OCI-LY7 (cell line): Measurements from ENCODE around the gene ZSWIM9. TPM values are rescaled to one million over a fixed set of nuclear protein-coding genes. Genes with fewer than 3 reads are reported as not detected.
"Not testable (repeated sequence)": the region's sequence is repeated elsewhere in the genome, so short reads cannot be mapped to it uniquely, and the experiment has no call there.

Experiments used
- BruUV-seq: library from RNA; stranded (reverse); fragments of 400-500 nt; replicated peaks from 2 replicates; lab custom pipeline; 2021; lab: Mats Ljungman, UMichigan
- CTCF ChIA-PET: fragments of 300-600 bp; sonication (Branson Sonifier 250); formaldehyde crosslinking; loops from one replicate; lab custom pipeline; 2022; ENCODE audit warnings: antibody characterized with exemption; ENCODE audit not compliant: unreplicated experiment; lab: Charles Lee
- POLR2A ChIA-PET: fragments of 300-600 bp; sonication (Branson Sonifier 250); formaldehyde crosslinking; loops from one replicate; lab custom pipeline; 2022; ENCODE audit warnings: antibody characterized with exemption; lab: Charles Lee
- DNase-seq: peaks from one replicate; pipeline ENCODE4 v3.0.0-alpha.2; 2015; ENCODE audit warnings: low spot score
- H2AFZ ChIP-seq: fragments of 200-600 bp; sonication (generic), shearing (Covaris generic); 2 replicates; pipeline ENCODE4 v1.6.1; 2014; ENCODE audit warnings: mild to moderate bottlenecking, antibody characterized with exemption, low read length, moderate library complexity
- H3K27ac ChIP-seq: fragments of 200-600 bp; sonication (generic); 2 replicates; pipeline ENCODE4 v1.5.1; 2014; ENCODE audit warnings: mixed run types, low read depth, mild to moderate bottlenecking, moderate library complexity, low read length, inconsistent platforms; ENCODE audit not compliant: poor library complexity, severe bottlenecking
- H3K36me3 ChIP-seq: fragments of 200-600 bp; sonication (generic); 2 replicates; pipeline ENCODE4 v1.6.1; 2014; ENCODE audit warnings: mild to moderate bottlenecking, antibody characterized with exemption, low read length, moderate library complexity, mixed read lengths; ENCODE audit not compliant: insufficient read depth
- H3K4me1 ChIP-seq: fragments of 200-600 bp; sonication (generic); 2 replicates; pipeline ENCODE4 v1.5.1; 2014; ENCODE audit warnings: mild to moderate bottlenecking, low read length; ENCODE audit not compliant: insufficient read depth, poor library complexity, severe bottlenecking
- H3K4me2 ChIP-seq: fragments of 200-600 bp; sonication (generic); 2 replicates; pipeline ENCODE4 v1.6.1; 2014; ENCODE audit warnings: mild to moderate bottlenecking, low read length
- H3K4me3 ChIP-seq: fragments of 200-600 bp; sonication (generic); 2 replicates; pipeline ENCODE4 v1.5.1; 2014; ENCODE audit warnings: mild to moderate bottlenecking, low read depth, low read length; ENCODE audit not compliant: poor library complexity, severe bottlenecking
- H3K79me2 ChIP-seq: fragments of 200-600 bp; sonication (generic); 2 replicates; pipeline ENCODE4 v1.6.1; 2016; ENCODE audit warnings: low read depth, mild to moderate bottlenecking, low read length, moderate library complexity, mixed read lengths; ENCODE audit not compliant: insufficient read depth
- H3K9me2 ChIP-seq: fragments of 200-600 bp; sonication (generic); 2 replicates; pipeline ENCODE4 v1.6.1; 2016; ENCODE audit warnings: mild to moderate bottlenecking, low read length, mixed read lengths; ENCODE audit not compliant: insufficient read depth
- H3K9me3 ChIP-seq: fragments of 200-600 bp; sonication (generic); 2 replicates; pipeline ENCODE4 v1.6.1; 2014; ENCODE audit warnings: mild to moderate bottlenecking, mixed run types, low read length, mixed read lengths
- H4K20me1 ChIP-seq: fragments of 200-600 bp; sonication (generic); 2 replicates; pipeline ENCODE4 v1.6.1; 2014; ENCODE audit warnings: mild to moderate bottlenecking, antibody characterized with exemption, low read length, moderate library complexity, mixed read lengths; ENCODE audit not compliant: insufficient read depth
- CTCF ChIP-seq: fragments of 200-600 bp; sonication (generic); conservative IDR thresholded peaks from 2 replicates; pipeline ENCODE4 v1.5.1; 2014; ENCODE audit warnings: mild to moderate bottlenecking, antibody characterized with exemption, low read length, moderate library complexity, mixed read lengths
- EZH2phosphoT487 ChIP-seq: fragments of 200-600 bp; sonication (generic); IDR thresholded peaks from 2 replicates; pipeline ENCODE4 v1.6.1; 2018; ENCODE audit warnings: low read depth, borderline replicate concordance, mild to moderate bottlenecking, mixed run types, antibody characterized with exemption, low read length, moderate library complexity, mixed read lengths
- intact Hi-C: fragments of 100-400 bp; cut with micrococcal nuclease; formaldehyde crosslinking; loops from one replicate; pipeline ENCODE4 v1.10.0; 2022; ENCODE audit not compliant: unreplicated experiment
- total RNA-seq, 2 experiments: library from RNA; depleted of rRNA in 1 of 2; stranded (reverse); fragments of >200 nt in 1 of 2; shearing (Covaris generic) in 1 of 2; gene quantifications; 2 replicates each; pipeline ENCODE4 v1.2.3, GENCODE V29; 2014 to 2022

The ZSWIM9 gene
- total RNA-seq, 2 experiments from 2014 or later, result 4.5 to 10.5 TPM

- no peaks in the 10 kb centered on the region for H3K79me2 ChIP-seq
- peaks cover 63% of the 10 kb centered on the region for H3K36me3 ChIP-seq
- no peak overlapping the region for H3K4me2 ChIP-seq
- intact Hi-C loops, result no loop called here
- H3K9me2 ChIP-seq, result no peaks in the 10 kb centered on the region
- H3K27ac ChIP-seq, result no peak overlapping the region
- no peak overlapping the region for H3K4me3 ChIP-seq
- no peaks in the 10 kb centered on the region for H3K4me1 ChIP-seq
- TF ChIP-seq CTCF (no peak), EZH2phosphoT487 (no peak)
- CTCF ChIA-PET, result no interaction called here
- POLR2A ChIA-PET, result no interaction called here
- no peak overlapping the region for H2AFZ ChIP-seq
- no TSS peak for BruUV-seq
- no peak for DNase-seq
- no peaks in the 10 kb centered on the region for H4K20me1 ChIP-seq
- H3K9me3 ChIP-seq, result no peaks in the 10 kb centered on the region
Observed at GRCh38 chr19:48216933-48217332, 46.5 kb downstream of the ZSWIM9 start.

GRCh38 chr19:48218997-48219396, 48.5 kb downstream of the ZSWIM9 start:
- intact Hi-C loops, result no loop called here
- DNase-seq, result no peak
- Histone ChIP-seq H3K9me2 (no peaks in the 10 kb centered on the region), H3K36me3 (peaks cover 64% of the 10 kb centered on the region), H3K4me1 (no peaks in the 10 kb centered on the region), H3K79me2 (no peaks in the 10 kb centered on the region), H3K4me3 (no peak overlapping the region), H3K9me3 (no peaks in the 10 kb centered on the region), H4K20me1 (no peaks in the 10 kb centered on the region), H3K4me2 (no peak overlapping the region), H2AFZ (no peak overlapping the region), H3K27ac (no peak overlapping the region)
- BruUV-seq, result no TSS peak
- POLR2A ChIA-PET, result no interaction called here
- CTCF ChIA-PET, result no interaction called here
- no peak for TF ChIP-seq EZH2phosphoT487
- TF ChIP-seq CTCF, result no peak

GRCh38 chr19:48220784-48221183, 50.3 kb downstream of the ZSWIM9 start:
- H3K4me2 ChIP-seq, H2AFZ ChIP-seq, BruUV-seq, H3K9me2 ChIP-seq, H4K20me1 ChIP-seq, H3K79me2 ChIP-seq, DNase-seq, H3K4me3 ChIP-seq, CTCF ChIA-PET, H3K27ac ChIP-seq, H3K4me1 ChIP-seq, H3K9me3 ChIP-seq: not testable (repeated sequence)
- intact Hi-C loops, result loop anchor here (1.0 kb wide), 1 partner anchor 18 kb away; no protein-coding TSS in a partner anchor
- POLR2A ChIA-PET, result interaction anchor here (0.6 kb wide), 1 partner anchor 478 kb away, joined by 5 read pairs; no protein-coding TSS in a partner anchor
- H3K36me3 ChIP-seq, result peaks cover 56% of the 10 kb centered on the region
